ENCODE measurements around the gene SKIDA1. TPM values are rescaled to one million over a fixed set of nuclear protein-coding genes. Genes with fewer than 3 reads are reported as not detected.
A peak's percentile ranks its signal among the peaks of the same experiment; 100 is the strongest.

Gene SKIDA1
- total and polyA plus RNA-seq, 2 of the 4 experiments (the other 2 are of a cell fraction): 0.36 to 0.72 TPM

- intact Hi-C loops (cut with micrococcal nuclease): loop anchor here (1.0 to 5.0 kb wide), 7 partner anchors 217 to 822 kb away; partner anchors contain the start of genes COMMD3 and DNAJC1
- in situ Hi-C loops (cut with MboI; ENCODE audit: low sequenced_read_pairs): loop anchor here (5.0 to 25.0 kb wide), 5 partner anchors 42 to 1492 kb away; no protein-coding TSS in a partner anchor
- Histone ChIP-seq H2BK20ac (ENCODE audit: low read depth, low read length) (no peak overlapping the region), H3K9ac (ENCODE audit: low read depth, low read length) (peak overlapping the region; percentile 78), H2BK15ac (ENCODE audit: low read depth, low read length) (no peak overlapping the region), H4K8ac (ENCODE audit: low read depth in 2 of 2, low read length in 2 of 2) (peak overlapping the region in 1 of 2 experiments; percentile 25; a peak in 1 of 4 replicates), H3K23ac (ENCODE audit: low read depth, low read length) (no peak overlapping the region; the same call in 1 of the 2 replicates), H3K9me1 (ENCODE audit: insufficient read depth, low read length) (no peaks in the 10 kb centered on the region), H3K14ac (replicated peaks; ENCODE audit: low read depth, low read length) (peak overlapping the region; percentile 70; the same call in 1 of the 2 replicates), H2AK5ac (ENCODE audit: low read depth, low read length) (no peak overlapping the region), H3K4ac (ENCODE audit: low read depth, low read length) (peak overlapping the region; percentile 49; the same call in 1 of the 2 replicates), H4K91ac (ENCODE audit: insufficient read depth, low read depth, low read length) (peak overlapping the region; percentile 43; the same call in 1 of the 2 replicates), H3K9me3 (ENCODE audit: control insufficient read depth, insufficient read depth, low read length) (no peaks in the 10 kb centered on the region), H3K79me1 (ENCODE audit: low read depth in 1 of 2, low read length in 2 of 2) (no peaks in the 10 kb centered on the region), H3K4me2 (ENCODE audit: low read depth, low read length) (peak overlapping the region; percentile 95), H3K18ac (ENCODE audit: low read depth, low read length) (peak overlapping the region; percentile 30), H3K4me1 (ENCODE audit: control insufficient read depth, insufficient read depth, low read length) (peaks cover 3% of the 10 kb centered on the region; the same call in 1 of the 2 replicates), H4K20me1 (ENCODE audit: insufficient read depth, low read length) (no peaks in the 10 kb centered on the region), H2BK120ac (ENCODE audit: low read depth, low read length) (no peak overlapping the region), H3K27ac (ENCODE audit: insufficient read depth, low read length) (peak overlapping the region; percentile 48; the same call in 1 of the 2 replicates), H4K5ac (ENCODE audit: low read depth, low read length) (no peak overlapping the region), H3K4me3 (ENCODE audit: insufficient read depth, low read depth, low read length) (peak overlapping the region; percentile 91), H3K56ac (ENCODE audit: extremely low read depth, insufficient read depth, low read length) (no peak overlapping the region; the same call in 1 of the 2 replicates), H2AK9ac (replicated peaks; ENCODE audit: low read depth, low read length, poor library complexity) (peak overlapping the region; percentile 81), H2AFZ (replicated peaks; ENCODE audit: low read length, poor library complexity) (peak overlapping the region; percentile 95), H2BK5ac (ENCODE audit: low read depth, low read length, poor library complexity, severe bottlenecking) (peak overlapping the region; percentile 31), H3K27me3 (ENCODE audit: control insufficient read depth, insufficient read depth, low read length) (peaks cover 5% of the 10 kb centered on the region), H3K36me3 (ENCODE audit: control insufficient read depth, insufficient read depth, low read length) (no peaks in the 10 kb centered on the region)
- WGBS, 2 experiments (ENCODE audit: extremely low coverage in 2 of 2, insufficient read length in 1 of 2): 0% methylated on average over 7 of the region's 42 CpGs; no CpG with 5 or more reads in 1 of the 2 experiments
- CTCF ChIA-PET: interaction anchor here (0.8 to 2.3 kb wide), 7 partner anchors 9 to 237 kb away, joined by 3 to 19 read pairs (median 5); no protein-coding TSS in a partner anchor
- BruUV-seq (replicated peaks): no TSS peak
- peak; percentile 26 for DNase-seq
- peak; percentile 1 for ATAC-seq (ENCODE audit: low read depth)
- dilution Hi-C loops (cut with HindIII; ENCODE audit: low sequenced_read_pairs, unreplicated experiment): no loop called here
- POLR2A ChIA-PET (ENCODE audit: unreplicated experiment): no interaction called here
- TF ChIP-seq MXI1 (IDR thresholded peaks at IDR 0.05; ENCODE audit: borderline replicate concordance, low read depth, low read length): no peak
- no peak for TF ChIP-seq NFE2L2 (IDR thresholded peaks at IDR 0.05; ENCODE audit: low read depth, low read length)
- TF ChIP-seq RFX5 (IDR thresholded peaks at IDR 0.05; ENCODE audit: low read depth, low read length): no peak
- no peak for TF ChIP-seq CEBPB (IDR thresholded peaks at IDR 0.05; ENCODE audit: low read depth, low read length)
- TF ChIP-seq SMC3 (IDR thresholded peaks at IDR 0.05; ENCODE audit: low read depth, low read length): no peak
- TF ChIP-seq CHD1 (IDR thresholded peaks at IDR 0.05; ENCODE audit: low read depth, low read length): no peak
- TF ChIP-seq POLR2A (IDR thresholded peaks at IDR 0.05; ENCODE audit: low read depth, low read length): no peak
- no peak for TF ChIP-seq FOS (IDR thresholded peaks at IDR 0.05; ENCODE audit: low read depth, low read length)
- TF ChIP-seq BHLHE40 (IDR thresholded peaks at IDR 0.05; ENCODE audit: low read depth, low read length): no peak
- no peak for TF ChIP-seq ELK1 (IDR thresholded peaks at IDR 0.05; ENCODE audit: borderline replicate concordance, low read depth, low read length)
- no peak for TF ChIP-seq RAD21 (IDR thresholded peaks at IDR 0.05; ENCODE audit: low read length)
- no peak for TF ChIP-seq CTCF (conservative IDR thresholded peaks at IDR 0.05; ENCODE audit: low read depth, low read length)
- no peak for TF ChIP-seq RCOR1 (IDR thresholded peaks at IDR 0.05; ENCODE audit: insufficient replicate concordance, low read length)
- no peak for TF ChIP-seq MAZ (IDR thresholded peaks at IDR 0.05; ENCODE audit: borderline replicate concordance, low read depth, low read length)
Measured at GRCh38 chr10:21495002-21495751, 30.3 kb downstream of the SKIDA1 start.
